HG02678 (cell line): ENCODE measurements around the gene PGC.

Source experiments
- ATAC-seq: cut with Tn5 transposase; IDR thresholded peaks from one replicate; pipeline ENCODE4 v1.9.1; 2021; ENCODE audit warnings: mild to moderate bottlenecking, moderate library complexity; ENCODE audit not compliant: unreplicated experiment

PGC gene

GRCh38 chr6:41747256-41748101, at the start of gene PGC:
TSS of gene PGC (minus strand) at chr6:41747397. CDS start at chr6:41747334, 63 bp downstream.
- no peak for ATAC-seq

GRCh38 chr6:41796474-41796873, 49.3 kb upstream of the PGC start:
- no peak for ATAC-seq

GRCh38 chr6:41791984-41792383, 44.8 kb upstream of the PGC start:
- no peak for ATAC-seq

DNA sequence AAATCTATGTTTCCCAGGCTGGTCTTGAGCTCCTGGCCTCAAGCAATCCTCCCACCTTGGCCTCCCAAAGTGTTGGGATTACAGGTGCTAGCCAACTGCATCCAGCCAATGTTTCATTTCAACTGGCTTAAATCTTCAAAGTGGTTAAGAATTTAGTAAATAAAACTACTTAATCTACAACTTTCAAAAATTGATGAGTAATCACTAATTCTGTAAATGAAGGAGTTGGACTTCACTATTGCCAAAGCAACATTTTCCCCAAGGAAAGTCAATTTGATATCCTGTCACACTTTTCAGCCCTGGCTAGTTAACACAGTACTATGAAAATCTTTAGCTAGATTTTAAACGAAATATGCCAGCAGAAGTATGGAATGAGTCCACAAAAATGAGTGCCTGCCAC, 44.1 kb upstream of the PGC start:
- no peak for ATAC-seq

DNA sequence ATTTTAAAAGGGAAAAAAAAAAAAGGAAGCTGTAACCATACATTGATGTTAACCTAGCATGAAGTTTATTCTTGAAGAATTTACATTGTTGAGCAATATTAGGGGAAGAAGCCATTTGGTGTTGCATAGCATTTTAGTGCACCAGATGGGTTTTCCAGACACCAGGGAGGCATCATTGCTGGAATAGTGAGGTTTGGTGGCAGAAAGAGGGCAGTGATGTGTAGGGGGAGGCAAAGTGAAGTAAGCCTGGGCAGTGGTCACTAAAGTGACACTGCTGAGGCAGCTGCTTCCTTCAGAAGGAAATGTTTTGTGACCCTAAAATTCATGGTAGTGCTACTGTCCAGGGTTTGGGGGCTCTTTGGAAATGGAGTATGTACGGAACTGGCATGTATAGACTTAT, 42.8 kb upstream of the PGC start:
- ATAC-seq, result no peak

DNA sequence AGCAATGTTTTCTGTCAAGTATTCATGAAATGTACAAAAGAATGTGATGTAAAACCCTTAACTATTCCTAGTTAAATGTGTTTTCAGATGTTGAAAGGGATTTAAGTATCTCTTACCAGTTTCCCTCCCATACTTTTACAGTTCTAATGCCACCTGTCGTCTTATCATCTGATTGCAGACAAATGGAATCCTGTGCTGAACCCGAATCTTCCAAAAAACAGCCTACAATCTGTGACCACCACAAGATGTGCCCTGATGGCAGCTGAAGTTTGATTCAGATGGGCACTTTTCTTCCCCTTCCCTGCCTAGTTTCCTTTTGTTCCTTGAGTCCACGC, 42.2 kb upstream of the PGC start:
- ATAC-seq, result no peak

DNA sequence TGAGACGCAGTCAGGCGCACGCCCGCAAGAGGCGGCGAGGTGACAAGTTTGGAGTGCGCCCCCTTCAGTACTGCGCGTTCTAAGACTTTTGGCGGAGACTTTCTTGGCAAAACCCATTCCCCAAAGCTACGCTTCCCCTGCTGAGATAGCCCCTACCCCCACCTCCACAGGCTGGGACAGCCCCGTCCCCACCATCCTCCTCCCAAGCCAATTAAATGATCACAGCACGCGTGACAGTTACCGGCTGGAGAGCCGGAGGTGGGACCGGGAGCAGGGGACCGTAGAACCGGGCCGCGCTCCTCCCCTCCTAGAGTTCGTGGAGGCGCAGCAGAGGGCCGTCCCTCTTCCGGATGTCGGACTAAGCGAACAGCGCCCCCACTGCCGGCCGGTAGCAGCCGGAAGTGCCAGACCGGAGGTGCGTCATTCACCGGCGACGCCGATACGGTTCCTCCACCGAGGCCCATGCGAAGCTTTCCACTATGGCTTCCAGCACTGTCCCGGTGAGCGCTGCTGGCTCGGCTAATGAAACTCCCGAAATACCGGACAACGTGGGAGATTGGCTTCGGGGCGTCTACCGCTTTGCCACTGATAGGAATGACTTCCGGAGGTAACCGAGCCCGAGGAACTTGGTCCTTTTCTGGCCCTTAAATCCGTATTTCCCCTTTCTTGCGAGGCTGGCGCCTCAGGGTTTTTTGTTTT, 40.2 kb upstream of the PGC start, which contains the start of gene TOMM6:
TOMM6 (plus strand) TSS at position 476 of the 699 bp plus-strand sequence; CDS start at position 480, 4 bp downstream.
- peak; percentile 82 for ATAC-seq

DNA sequence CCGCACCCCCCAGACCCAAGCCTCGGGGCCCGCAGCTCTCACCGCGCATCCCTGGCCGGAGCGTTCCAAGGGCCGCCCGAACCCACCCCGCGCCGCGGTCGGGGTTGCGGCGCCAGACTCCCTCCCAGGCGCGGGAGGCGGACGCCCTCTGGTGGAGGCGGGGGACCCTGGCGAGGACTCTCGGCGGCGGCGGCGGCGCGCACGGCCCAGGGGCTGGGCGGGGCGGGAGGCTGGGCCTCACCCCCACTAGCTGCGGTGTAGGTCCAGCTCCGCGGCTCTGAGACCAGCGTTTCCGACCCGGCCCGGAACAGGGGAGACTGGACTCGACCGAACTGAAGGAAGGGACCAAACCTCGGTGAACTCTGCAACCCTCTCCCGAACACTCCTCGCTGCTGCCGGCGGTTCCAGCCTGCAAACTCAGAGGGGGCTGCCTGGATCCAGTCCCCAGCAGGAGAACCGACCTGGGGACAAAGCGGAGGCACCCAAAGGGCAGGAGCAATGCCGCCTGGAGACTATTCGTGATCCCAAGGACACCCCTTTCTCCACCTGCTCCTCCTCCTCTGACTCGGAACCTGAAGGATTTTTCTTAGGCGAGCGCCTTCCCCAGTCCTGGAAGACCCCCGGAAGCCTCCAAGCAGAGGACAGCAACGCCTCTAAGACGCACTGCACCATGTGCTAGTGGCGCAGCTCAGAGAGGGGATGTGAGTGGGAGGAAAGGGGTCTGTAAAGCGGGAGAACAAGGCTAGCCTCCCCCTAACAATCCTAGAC, 39.4 kb upstream of the PGC start:
- ATAC-seq, result peak; percentile 66

DNA sequence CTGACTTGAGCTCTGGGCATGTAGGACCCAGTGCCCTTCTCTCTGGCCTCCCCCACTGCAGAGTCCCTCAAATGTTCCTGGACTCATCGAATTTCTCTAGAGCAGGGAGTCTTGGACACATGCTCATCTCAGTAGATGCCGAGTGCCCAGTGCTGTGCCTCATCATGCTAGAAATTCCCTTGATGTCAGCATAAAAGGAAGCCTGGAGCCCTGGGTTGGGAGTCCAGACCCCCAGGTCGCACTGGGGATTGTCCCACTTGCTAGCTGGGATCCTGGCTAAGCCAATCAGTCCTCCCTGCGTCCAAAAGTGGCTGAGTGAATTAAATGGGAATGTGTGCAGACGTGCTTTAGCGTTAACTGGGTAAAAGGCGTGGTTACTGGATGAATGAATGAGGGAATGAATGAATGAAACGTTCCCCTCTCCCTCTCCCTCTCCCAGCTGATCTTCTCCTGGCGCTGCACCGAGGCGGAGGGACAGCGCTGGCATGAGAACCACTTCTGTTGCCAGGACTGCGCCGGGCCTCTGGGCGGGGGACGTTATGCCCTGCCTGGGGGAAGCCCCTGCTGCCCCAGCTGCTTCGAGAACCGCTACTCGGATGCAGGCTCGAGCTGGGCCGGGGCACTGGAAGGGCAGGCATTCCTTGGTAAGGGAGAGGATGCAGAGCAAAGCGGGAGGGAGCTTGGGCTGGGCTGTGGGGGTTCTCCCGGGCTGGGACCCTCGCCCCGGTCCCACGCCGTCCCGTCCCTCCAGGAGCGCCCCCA, 38.7 kb upstream of the PGC start:
- no peak for ATAC-seq

- ATAC-seq, result no peak
Measured at GRCh38 chr6:41785254-41785653, 38.1 kb upstream of the PGC start.

DNA sequence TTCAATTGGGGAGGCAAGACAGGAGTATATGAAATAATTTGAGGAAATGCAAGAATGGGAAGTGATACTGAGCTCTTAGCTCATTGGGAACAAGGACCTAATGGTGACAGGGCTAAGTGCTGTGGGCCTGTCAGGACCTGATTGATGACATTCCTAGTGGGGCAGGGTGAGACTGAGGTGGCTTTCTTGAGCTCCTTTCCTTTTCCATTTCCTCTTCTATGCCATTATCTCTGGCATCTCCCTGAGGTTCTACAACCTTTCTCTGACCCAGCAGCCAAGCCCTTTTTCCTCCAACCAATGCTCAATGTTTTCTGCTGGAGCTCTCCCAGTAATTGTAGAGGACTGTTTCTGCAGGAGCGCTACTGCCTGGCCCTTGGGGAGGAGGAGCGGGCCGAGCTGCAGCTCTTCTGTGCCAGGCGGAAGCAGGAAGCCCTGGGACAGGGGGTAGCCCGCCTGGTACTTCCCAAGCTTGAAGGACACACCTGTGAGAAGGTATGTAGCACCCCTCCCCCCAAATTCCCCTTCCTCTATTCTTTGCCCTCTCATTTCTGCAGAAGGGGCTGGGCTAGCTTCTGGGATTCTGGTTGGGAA, 37.5 kb upstream of the PGC start:
- ATAC-seq, result no peak

DNA sequence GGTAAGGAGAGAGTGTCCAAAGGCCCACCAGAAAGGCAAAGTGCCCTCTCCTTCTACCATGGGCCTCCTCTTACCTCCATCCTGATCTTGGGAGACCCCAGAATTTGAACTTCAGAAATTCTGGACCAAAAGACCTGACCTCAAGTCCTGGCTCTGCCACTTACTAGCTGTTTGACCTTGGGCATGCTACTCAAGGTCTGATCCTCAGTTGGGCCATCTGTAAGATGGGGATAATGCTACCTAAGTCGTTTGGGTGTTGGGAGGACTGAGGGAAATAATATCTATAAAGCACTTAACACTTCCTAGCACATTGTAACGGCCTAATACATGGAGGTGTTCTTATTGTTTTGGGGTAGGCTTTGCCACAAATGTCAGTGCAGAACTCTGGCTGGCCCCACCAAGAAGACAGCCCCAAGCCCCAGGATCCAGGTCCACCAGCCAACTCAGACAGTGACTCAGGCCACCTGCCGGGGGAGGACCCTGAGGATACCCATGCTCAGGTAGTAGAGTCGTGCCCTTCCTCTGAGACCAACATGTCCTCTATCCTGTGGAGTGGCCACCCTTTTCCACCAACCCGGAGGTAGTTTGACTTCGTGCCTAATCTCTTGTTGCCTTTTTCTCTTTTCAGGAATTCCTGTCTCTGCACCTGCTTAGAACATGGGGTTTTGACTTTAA, 36.0 kb upstream of the PGC start:
- ATAC-seq, result no peak

DNA sequence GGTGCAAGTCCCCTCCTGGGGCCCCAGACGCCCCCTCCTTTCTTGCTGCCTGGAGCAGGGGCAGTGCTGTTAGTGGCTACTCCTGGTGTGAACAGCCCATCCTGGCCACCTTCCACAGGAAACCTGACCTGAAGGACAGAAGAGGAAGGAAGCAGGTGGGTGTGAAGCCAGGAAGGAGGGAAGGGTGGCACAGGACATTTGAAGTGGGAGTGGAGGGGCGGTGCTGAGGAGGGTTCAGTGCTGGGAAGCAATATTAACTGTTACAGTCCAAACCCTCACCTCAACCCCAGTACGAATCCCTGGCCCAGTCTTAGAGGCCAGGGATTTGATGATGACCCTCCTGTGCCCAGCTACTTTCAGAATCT, 34.2 kb upstream of the PGC start:
- no peak for ATAC-seq

DNA sequence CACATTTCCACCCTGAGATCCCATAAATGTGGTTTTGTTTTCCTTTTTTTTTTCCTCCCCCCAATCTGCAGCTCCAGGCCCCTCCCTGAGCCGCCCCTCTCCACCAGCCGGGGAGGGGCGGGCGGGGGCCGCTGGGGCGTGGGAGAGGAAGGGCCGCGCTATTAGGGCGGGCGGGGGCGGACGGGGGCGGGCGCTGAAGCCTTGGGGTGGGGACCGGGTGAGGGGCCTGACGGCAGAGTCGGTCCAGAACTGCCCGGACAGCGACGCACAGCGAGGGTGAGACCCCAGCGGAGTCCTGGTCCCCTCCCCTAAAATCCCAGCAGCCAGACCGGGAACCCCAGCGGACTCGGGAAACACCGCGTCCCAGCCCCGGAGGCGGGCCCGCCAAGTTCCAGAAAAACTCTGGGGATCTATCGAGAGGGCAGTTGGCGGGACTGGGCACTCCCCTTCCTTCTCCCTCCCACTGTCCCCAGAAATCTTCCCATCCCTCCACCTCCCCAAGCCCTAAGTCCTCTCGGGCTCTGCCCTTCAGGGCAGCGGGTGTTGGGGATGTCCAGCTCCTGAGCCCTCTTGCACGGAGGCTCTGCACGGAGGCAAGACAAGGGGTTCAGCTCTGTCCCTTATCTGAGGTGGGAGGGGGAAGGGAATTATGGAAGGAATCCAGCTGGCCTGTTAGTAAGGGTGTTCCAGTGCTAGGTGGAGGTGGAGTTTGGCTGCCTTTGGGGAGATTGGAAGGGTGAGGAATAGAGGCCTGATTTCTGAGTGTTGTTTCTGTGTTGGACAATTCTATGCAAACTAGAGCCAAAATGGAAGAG, 33.6 kb upstream of the PGC start, which contains the start of gene PRICKLE4:
PRICKLE4 (plus strand) TSS at position 232 of the 815 bp plus-strand sequence. CDS start 2,692 bp downstream, outside the sequence.
- no peak for ATAC-seq

GRCh38 chr6:41779788-41780550, 32.8 kb upstream of the PGC start, which contains the start of gene FRS3:
TSS of gene FRS3 (minus strand) at chr6:41779900. CDS start at chr6:41776987, 2,913 bp downstream.
- ATAC-seq, result peak; percentile 95

- no peak for ATAC-seq
Measured at GRCh38 chr6:41779336-41779735, 32.1 kb upstream of the PGC start.

DNA sequence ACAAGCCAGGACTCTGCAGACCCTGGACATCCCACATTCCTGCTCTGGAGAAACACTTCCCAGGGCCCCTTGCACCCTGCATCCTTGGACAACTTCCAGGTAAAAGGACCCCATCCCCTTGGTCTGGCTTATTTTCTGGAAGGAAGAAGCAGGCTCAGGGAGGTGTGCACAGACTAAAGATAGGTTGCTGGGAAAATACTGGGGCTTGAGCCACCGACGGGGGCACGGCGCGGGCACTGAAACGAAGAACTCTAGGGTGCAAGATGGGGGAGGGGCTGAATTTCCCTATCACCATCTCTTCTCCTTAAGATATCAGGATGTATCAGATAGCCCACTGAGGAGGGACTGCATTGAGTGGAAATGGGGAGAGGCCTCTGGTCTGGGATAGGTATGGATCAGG, 31.7 kb upstream of the PGC start:
- ATAC-seq, result no peak
